Right cardiac atrium (tissue), 5 donors: ENCODE data around the gene KRT81. TPM values are rescaled to one million over a fixed set of nuclear protein-coding genes. Genes with fewer than 3 reads are reported as not detected.

Experiments used
- ATAC-seq, 2 donors: fragments of 200-7000 bp; cut with Tn5 transposase; one replicate each; pipeline versions ENCODE4 v1.8.0 to v1.9.1; 2020; ENCODE audit warnings: moderate library complexity in 2 of 2, mild to moderate bottlenecking in 1 of 2
- DNase-seq, 3 donors: peaks; one replicate each; pipeline ENCODE4 v3.0.0-alpha.2; 2020
- H3K27ac ChIP-seq: one replicate; pipeline ENCODE4 v1.5.1; 2013; ENCODE audit warnings: mild to moderate bottlenecking, low read length, control low read depth, moderate library complexity
- H3K27me3 ChIP-seq: one replicate; pipeline ENCODE4 v1.6.1; 2013; ENCODE audit not compliant: control insufficient read depth, insufficient read depth
- H3K4me1 ChIP-seq: one replicate; pipeline ENCODE4 v1.6.1; 2013; ENCODE audit warnings: low read length; ENCODE audit not compliant: control insufficient read depth, insufficient read depth
- H3K4me3 ChIP-seq: one replicate; pipeline ENCODE4 v1.5.1; 2013; ENCODE audit warnings: low read length, control low read depth
- H3K9me3 ChIP-seq: one replicate; pipeline ENCODE4 v1.6.1; 2013; ENCODE audit warnings: low read length; ENCODE audit not compliant: control insufficient read depth
- WGBS: extraction: QIAGEN DNeasy Blood & Tissue Kit; methylation state at CpG from one replicate; pipeline ENCODE4 v1.1.7; 2013; 5-methylcytosine and 5-hydroxymethylcytosine counted together
- intact Hi-C, 4 donors: fragments of 100-400 bp; cut with DNase I; formaldehyde crosslinking; loops; one replicate each; pipeline versions ENCODE4 v1.11.0 to v1.14.0; 2022 to 2023
- polyA plus RNA-seq: library from polyadenylated mRNA; stranded (reverse); fragments of 200-250 nt; gene quantifications from one replicate; pipeline ENCODE4 v1.2.3, GENCODE V29; 2013
- total RNA-seq, 4 donors: library from RNA; stranded (reverse); fragmentation: NEBNext Ultra II Directional; extraction: Animal tissue kit (Norgen Biotek cat#: 25700); gene quantifications; one replicate each; pipeline ENCODE4 v1.2.1, GENCODE V29; 2021
- donor health status: healthy with polysubstance abuse.
- donor health status: DM: no; HTN: yes; CAD: no.
- donor health status: DM: no; HTN: no; CAD: no.
- donor health status: DM: no; HTN: yes; CAD: no; lungs with severe emphysema.
- donor health status: DM: yes; HTN: yes; CAD: no.

Gene KRT81
- total and polyA plus RNA-seq, 5 donors: not detected

GRCh38 chr12:52327052-52327829, 35.9 kb upstream of the KRT81 start:
- no peaks in the 10 kb centered on the region for H3K4me1 ChIP-seq
- WGBS: 52% methylated on average over 11 of the region's 11 CpGs
- intact Hi-C loops: loop anchor here (2.0 to 5.0 kb wide), 2 partner anchors 170 kb away; no protein-coding TSS in a partner anchor
- H3K4me3 ChIP-seq: no peak overlapping the region
- H3K9me3 ChIP-seq: no peaks in the 10 kb centered on the region
- no peaks in the 10 kb centered on the region for H3K27me3 ChIP-seq
- no peak overlapping the region for H3K27ac ChIP-seq
- peak; percentile 82 for ATAC-seq
- peak; percentile 70 to 81 (median 80) for DNase-seq

GRCh38 chr12:52324153-52324444, 32.8 kb upstream of the KRT81 start:
- intact Hi-C loops: no loop called here
- no peaks in the 10 kb centered on the region for H3K4me1 ChIP-seq
- DNase-seq (no peak), ATAC-seq (no peak)
- H3K27me3 ChIP-seq: no peaks in the 10 kb centered on the region
- no peaks in the 10 kb centered on the region for H3K9me3 ChIP-seq
- no peak overlapping the region for H3K27ac ChIP-seq
- H3K4me3 ChIP-seq: no peak overlapping the region
- 87% methylated on average over 3 of the region's 3 CpGs for WGBS

- 86% methylated on average over 10 of the region's 10 CpGs for WGBS
- no peaks in the 10 kb centered on the region for H3K4me1 ChIP-seq
- no peaks in the 10 kb centered on the region for H3K27me3 ChIP-seq
- H3K4me3 ChIP-seq: no peak overlapping the region
- H3K27ac ChIP-seq: no peak overlapping the region
- intact Hi-C loops: no loop called here
- no peak for DNase-seq
- ATAC-seq: no peak
- H3K9me3 ChIP-seq: no peaks in the 10 kb centered on the region
Measured at GRCh38 chr12:52323416-52324152, 32.2 kb upstream of the KRT81 start.

- Histone ChIP-seq H3K4me3 (no peak overlapping the region), H3K4me1 (no peaks in the 10 kb centered on the region), H3K27me3 (no peaks in the 10 kb centered on the region), H3K9me3 (no peaks in the 10 kb centered on the region), H3K27ac (no peak overlapping the region)
- 51% methylated on average over 1 of the region's 1 CpG for WGBS
- ATAC-seq (no peak), DNase-seq (no peak)
- intact Hi-C loops: no loop called here
Measured at GRCh38 chr12:52323001-52323400, 31.7 kb upstream of the KRT81 start.

- Histone ChIP-seq H3K4me3 (no peak overlapping the region), H3K27ac (no peak overlapping the region), H3K9me3 (no peaks in the 10 kb centered on the region), H3K27me3 (no peaks in the 10 kb centered on the region), H3K4me1 (no peaks in the 10 kb centered on the region)
- DNase-seq (no peak), ATAC-seq (no peak)
- 93% methylated on average over 1 of the region's 1 CpG for WGBS
- intact Hi-C loops: no loop called here
Measured at GRCh38 chr12:52322069-52322468, 30.7 kb upstream of the KRT81 start.

- no peak overlapping the region for H3K4me3 ChIP-seq
- WGBS: 61% methylated on average over 4 of the region's 4 CpGs
- DNase-seq: no peak
- no peaks in the 10 kb centered on the region for H3K27me3 ChIP-seq
- H3K9me3 ChIP-seq: no peaks in the 10 kb centered on the region
- no peaks in the 10 kb centered on the region for H3K4me1 ChIP-seq
- intact Hi-C loops: no loop called here
- no peak overlapping the region for H3K27ac ChIP-seq
- ATAC-seq: no peak
Measured at GRCh38 chr12:52321418-52321817, 30.1 kb upstream of the KRT81 start.

- H3K4me1 ChIP-seq: no peaks in the 10 kb centered on the region
- intact Hi-C loops: no loop called here
- ATAC-seq: no peak
Measured at GRCh38 chr12:52320784-52321400, 29.6 kb upstream of the KRT81 start, which contains the start of gene KRT83. Gene KRT83 (minus strand): TSS chr12:52321398. CDS start chr12:52321335, 63 bp downstream.

GRCh38 chr12:52319097-52319496, 27.8 kb upstream of the KRT81 start:
- intact Hi-C loops: no loop called here
- no peaks in the 10 kb centered on the region for H3K27me3 ChIP-seq

More at GRCh38 chr12:52320784-52321400, 29.6 kb upstream of the KRT81 start, which contains the start of gene KRT83:
- DNase-seq: no peak
- no peaks in the 10 kb centered on the region for H3K9me3 ChIP-seq
- WGBS: 52% methylated on average over 35 of the region's 35 CpGs
- H3K27me3 ChIP-seq: no peaks in the 10 kb centered on the region
- no peak within 1 kb of the TSS for H3K27ac ChIP-seq
- H3K4me3 ChIP-seq: no peak within 1 kb of the TSS

GRCh38 chr12:52318241-52318990, 27.1 kb upstream of the KRT81 start:
- no peaks in the 10 kb centered on the region for H3K9me3 ChIP-seq
- DNase-seq: no peak
- no peak overlapping the region for H3K27ac ChIP-seq
- H3K27me3 ChIP-seq: no peaks in the 10 kb centered on the region
- no peak for ATAC-seq
- H3K4me1 ChIP-seq: no peaks in the 10 kb centered on the region
- H3K4me3 ChIP-seq: no peak overlapping the region
- intact Hi-C loops: no loop called here
- 74% methylated on average over 11 of the region's 11 CpGs for WGBS

More at GRCh38 chr12:52319097-52319496, 27.8 kb upstream of the KRT81 start:
- ATAC-seq: no peak
- Histone ChIP-seq H3K27ac (no peak overlapping the region), H3K9me3 (no peaks in the 10 kb centered on the region), H3K4me3 (no peak overlapping the region), H3K4me1 (no peaks in the 10 kb centered on the region)
- 76% methylated on average over 11 of the region's 11 CpGs for WGBS
- DNase-seq: no peak

GRCh38 chr12:52317468-52318052, 26.2 kb upstream of the KRT81 start:
- ATAC-seq (no peak), DNase-seq (no peak)
- Histone ChIP-seq H3K4me1 (no peaks in the 10 kb centered on the region), H3K27ac (no peak overlapping the region), H3K27me3 (no peaks in the 10 kb centered on the region), H3K9me3 (no peaks in the 10 kb centered on the region), H3K4me3 (no peak overlapping the region)
- intact Hi-C loops: no loop called here
- 76% methylated on average over 12 of the region's 12 CpGs for WGBS
